Measurements from ENCODE around the gene OOSP3. TPM values are rescaled to one million over a fixed set of nuclear protein-coding genes. Genes with fewer than 3 reads are reported as not detected.
"Not testable (repeated sequence)": the region's sequence is repeated elsewhere in the genome, so short reads cannot be mapped to it uniquely, and the experiment has no call there.

The OOSP3 gene
- total RNA-seq, 1 donor: not detected

GRCh38 chr11:59847626-59848025, 31.0 kb upstream of the OOSP3 start:
- H3K4me3 ChIP-seq (ENCODE audit: insufficient read depth, low read length): no peak overlapping the region
- no peak overlapping the region for H3K4me2 ChIP-seq (ENCODE audit: insufficient read depth, low read length)
- no peaks in the 10 kb centered on the region for H3K4me1 ChIP-seq (ENCODE audit: insufficient read depth, low read length)
- no peaks in the 10 kb centered on the region for H3K27me3 ChIP-seq (ENCODE audit: insufficient read depth, low read length)
- no peaks in the 10 kb centered on the region for H3K36me3 ChIP-seq (ENCODE audit: insufficient read depth, low read length)
- H3K27ac ChIP-seq (ENCODE audit: low read depth, low read length): no peak overlapping the region
- no peaks in the 10 kb centered on the region for H4K20me1 ChIP-seq (ENCODE audit: insufficient read depth, low read length)
- DNase-seq (ENCODE audit: insufficient read length, low spot score, missing footprints): no peak
- H3K79me2 ChIP-seq (ENCODE audit: insufficient read depth, low read length): no peaks in the 10 kb centered on the region
- no peak for TF ChIP-seq CTCF (IDR thresholded peaks at IDR 0.05; ENCODE audit: extremely low read depth, low read depth, low read length)
- no peak overlapping the region for H2AFZ ChIP-seq (ENCODE audit: low read length)
- no peaks in the 10 kb centered on the region for H3K9me3 ChIP-seq (ENCODE audit: low read depth, low read length)

GRCh38 chr11:59848439-59848838, 30.1 kb upstream of the OOSP3 start:
- not testable (repeated sequence) for DNase-seq (ENCODE audit: insufficient read length, low spot score, missing footprints); H3K27me3 ChIP-seq (ENCODE audit: insufficient read depth, low read length); H3K27ac ChIP-seq (ENCODE audit: low read depth, low read length); H3K79me2 ChIP-seq (ENCODE audit: insufficient read depth, low read length); H4K20me1 ChIP-seq (ENCODE audit: insufficient read depth, low read length); H3K9me3 ChIP-seq (ENCODE audit: low read depth, low read length); H3K4me2 ChIP-seq (ENCODE audit: insufficient read depth, low read length); H2AFZ ChIP-seq (ENCODE audit: low read length); H3K4me3 ChIP-seq (ENCODE audit: insufficient read depth, low read length); H3K4me1 ChIP-seq (ENCODE audit: insufficient read depth, low read length); H3K36me3 ChIP-seq (ENCODE audit: insufficient read depth, low read length)

DNA sequence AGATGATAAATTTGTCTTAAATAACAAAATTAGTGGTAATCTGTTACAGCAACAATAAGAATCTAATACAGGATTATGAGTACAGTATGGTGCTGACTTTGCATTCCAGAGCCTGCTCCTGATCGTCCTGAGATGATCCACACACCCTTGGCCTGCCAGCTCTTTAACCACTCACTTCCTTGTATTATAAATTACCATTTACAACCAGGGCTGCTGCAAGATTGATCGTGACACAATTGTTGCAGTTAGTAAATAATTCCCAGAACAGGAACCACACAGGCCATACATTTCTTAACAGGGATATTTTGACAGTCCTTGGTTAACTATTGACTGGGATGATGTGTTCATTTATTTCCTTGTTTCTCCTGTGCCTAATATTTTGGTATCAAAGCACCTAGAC, 29.5 kb upstream of the OOSP3 start:
- Histone ChIP-seq H4K20me1 (ENCODE audit: insufficient read depth, low read length) (no peaks in the 10 kb centered on the region), H3K4me2 (ENCODE audit: insufficient read depth, low read length) (no peak overlapping the region), H3K27ac (ENCODE audit: low read depth, low read length) (no peak overlapping the region), H2AFZ (ENCODE audit: low read length) (no peak overlapping the region), H3K4me1 (ENCODE audit: insufficient read depth, low read length) (no peaks in the 10 kb centered on the region), H3K36me3 (ENCODE audit: insufficient read depth, low read length) (no peaks in the 10 kb centered on the region), H3K9me3 (ENCODE audit: low read depth, low read length) (no peaks in the 10 kb centered on the region), H3K4me3 (ENCODE audit: insufficient read depth, low read length) (no peak overlapping the region), H3K27me3 (ENCODE audit: insufficient read depth, low read length) (no peaks in the 10 kb centered on the region), H3K79me2 (ENCODE audit: insufficient read depth, low read length) (no peaks in the 10 kb centered on the region)
- TF ChIP-seq CTCF (IDR thresholded peaks at IDR 0.05; ENCODE audit: extremely low read depth, low read depth, low read length): no peak
- peak; percentile 14 for DNase-seq (ENCODE audit: insufficient read length, low spot score, missing footprints)

DNA sequence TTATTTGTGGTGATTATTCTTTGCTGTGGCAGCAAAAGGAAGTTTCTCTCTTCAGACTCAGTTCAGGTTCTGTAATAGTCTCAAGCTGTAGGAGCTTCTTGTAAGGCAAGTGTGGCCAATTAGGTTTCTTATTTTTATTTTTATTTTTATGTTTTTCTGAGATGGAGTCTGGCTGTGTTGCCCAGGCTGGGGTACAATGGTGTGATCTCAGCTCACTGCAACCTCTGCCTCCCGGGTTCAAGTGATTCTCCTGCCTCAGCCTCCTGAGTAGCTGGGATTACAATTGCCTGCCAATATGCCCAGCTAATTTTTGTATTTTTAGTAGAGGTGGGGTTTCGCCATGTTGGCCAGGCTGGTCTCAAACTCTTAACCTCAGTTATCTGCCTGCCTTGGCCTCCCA, 29.0 kb upstream of the OOSP3 start:
- H3K4me2 ChIP-seq (ENCODE audit: insufficient read depth, low read length); H2AFZ ChIP-seq (ENCODE audit: low read length); H3K9me3 ChIP-seq (ENCODE audit: low read depth, low read length); H3K27me3 ChIP-seq (ENCODE audit: insufficient read depth, low read length); H3K36me3 ChIP-seq (ENCODE audit: insufficient read depth, low read length); H4K20me1 ChIP-seq (ENCODE audit: insufficient read depth, low read length); H3K4me1 ChIP-seq (ENCODE audit: insufficient read depth, low read length); H3K4me3 ChIP-seq (ENCODE audit: insufficient read depth, low read length); DNase-seq (ENCODE audit: insufficient read length, low spot score, missing footprints); H3K27ac ChIP-seq (ENCODE audit: low read depth, low read length); H3K79me2 ChIP-seq (ENCODE audit: insufficient read depth, low read length): not testable (repeated sequence)

GRCh38 chr11:59851416-59851815, 27.2 kb upstream of the OOSP3 start:
- not testable (repeated sequence) for H3K36me3 ChIP-seq (ENCODE audit: insufficient read depth, low read length); H3K27ac ChIP-seq (ENCODE audit: low read depth, low read length); H2AFZ ChIP-seq (ENCODE audit: low read length); H4K20me1 ChIP-seq (ENCODE audit: insufficient read depth, low read length); H3K4me2 ChIP-seq (ENCODE audit: insufficient read depth, low read length); H3K79me2 ChIP-seq (ENCODE audit: insufficient read depth, low read length); DNase-seq (ENCODE audit: insufficient read length, low spot score, missing footprints); H3K4me1 ChIP-seq (ENCODE audit: insufficient read depth, low read length); H3K27me3 ChIP-seq (ENCODE audit: insufficient read depth, low read length); H3K4me3 ChIP-seq (ENCODE audit: insufficient read depth, low read length); H3K9me3 ChIP-seq (ENCODE audit: low read depth, low read length)
